Central memory CD8-positive, alpha-beta T cell (primary cell): ENCODE results near the gene DTD2.
"Not testable (repeated sequence)": the region's sequence is repeated elsewhere in the genome, so short reads cannot be mapped to it uniquely, and the experiment has no call there.

Experiments used
- ATAC-seq: fragments of 150-1000 bp; cut with Tn5 transposase; replicated peaks from 2 replicates; pipeline ENCODE4 v1.10.0; 2022; ENCODE audit warnings: mild to moderate bottlenecking, moderate FRiP score, moderate number of reproducible peaks; ENCODE audit not compliant: poor library complexity, severe bottlenecking; ENCODE audit errors: extremely low read depth
- DNase-seq, 2 donors: peaks; one replicate each; pipeline ENCODE4 v3.0.0; 2021; ENCODE audit warnings: low spot score in 2 of 2
- H3K27ac Mint-ChIP-seq: one replicate; pipeline ENCODE4 v1.8.0; 2022; ENCODE audit warnings: low read depth, mild to moderate bottlenecking, moderate library complexity, mixed read lengths
- H3K27me3 Mint-ChIP-seq: one replicate; pipeline ENCODE4 v1.8.0; 2022; ENCODE audit warnings: mixed read lengths
- H3K36me3 Mint-ChIP-seq: one replicate; pipeline ENCODE4 v1.8.0; 2022; ENCODE audit warnings: mild to moderate bottlenecking, moderate library complexity, mixed read lengths; ENCODE audit not compliant: insufficient read depth
- H3K4me1 Mint-ChIP-seq: one replicate; pipeline ENCODE4 v1.8.0; 2022; ENCODE audit warnings: mixed read lengths
- H3K4me3 Mint-ChIP-seq: one replicate; pipeline ENCODE4 v1.8.0; 2022; ENCODE audit warnings: mild to moderate bottlenecking, moderate library complexity, mixed read lengths
- H3K9me3 Mint-ChIP-seq: one replicate; pipeline ENCODE4 v1.8.0; 2022; ENCODE audit warnings: mixed read lengths

DTD2 gene

DNA sequence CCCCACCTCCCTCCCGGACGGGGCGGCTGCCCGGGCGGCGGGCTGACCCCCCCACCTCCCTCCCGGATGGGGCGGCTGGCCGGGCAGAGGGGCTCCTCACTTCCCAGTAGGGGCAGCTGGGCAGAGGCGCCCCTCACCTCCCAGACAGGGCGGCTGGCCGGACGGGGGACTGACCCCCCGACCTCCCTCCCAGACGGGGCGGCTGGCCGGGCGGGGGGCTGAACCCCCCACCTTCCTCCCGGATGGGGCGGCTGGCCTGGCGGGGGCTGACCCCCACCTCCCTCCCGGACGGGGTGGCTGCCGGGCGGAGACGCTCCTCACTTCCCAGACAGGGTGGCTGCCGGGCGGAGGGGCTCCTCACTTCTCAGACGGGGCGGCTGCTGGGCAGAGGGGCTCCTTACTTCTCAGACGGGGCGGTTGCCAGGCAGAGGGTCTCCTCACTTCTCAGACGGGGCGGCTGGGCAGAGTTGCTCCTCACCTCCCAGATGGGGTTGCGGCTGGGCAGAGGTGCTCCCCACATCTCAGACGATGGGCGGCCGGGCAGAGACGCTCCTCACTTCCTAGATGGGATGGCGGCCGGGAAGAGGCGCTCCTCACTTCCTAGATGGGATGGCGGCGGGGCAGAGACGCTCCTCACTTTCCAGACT is 20.1 kb downstream of the DTD2 start:
- H3K27ac Mint-ChIP-seq, DNase-seq, H3K4me1 Mint-ChIP-seq, H3K27me3 Mint-ChIP-seq, H3K4me3 Mint-ChIP-seq, H3K36me3 Mint-ChIP-seq, ATAC-seq, H3K9me3 Mint-ChIP-seq: not testable (repeated sequence)

DNA sequence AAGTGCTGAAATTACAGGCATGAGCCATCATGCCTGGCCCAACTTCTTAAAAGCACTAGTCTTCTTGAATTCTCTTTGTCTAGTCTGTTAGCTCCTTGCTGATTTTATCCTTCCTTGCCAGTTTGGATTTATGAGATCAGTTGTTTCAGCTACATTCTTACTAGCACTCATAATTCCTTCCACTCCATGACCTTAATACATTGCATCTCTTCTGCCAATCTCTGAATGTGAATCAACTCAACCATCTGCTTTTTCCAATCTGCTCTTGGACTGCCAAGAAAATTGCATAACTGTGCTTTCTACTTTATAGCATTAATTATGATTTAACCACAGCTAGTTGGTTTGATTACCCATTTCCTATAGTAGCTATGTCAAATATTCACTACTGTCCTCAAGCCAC is 22.0 kb downstream of the DTD2 start:
- DNase-seq: no peak
- Mint-ChIP-seq H3K9me3 (no peaks in the 10 kb centered on the region), H3K27me3 (no peaks in the 10 kb centered on the region), H3K4me3 (no peak overlapping the region), H3K36me3 (no peaks in the 10 kb centered on the region), H3K4me1 (no peaks in the 10 kb centered on the region), H3K27ac (peak overlapping the region; percentile 36)
- no peak for ATAC-seq

DNA sequence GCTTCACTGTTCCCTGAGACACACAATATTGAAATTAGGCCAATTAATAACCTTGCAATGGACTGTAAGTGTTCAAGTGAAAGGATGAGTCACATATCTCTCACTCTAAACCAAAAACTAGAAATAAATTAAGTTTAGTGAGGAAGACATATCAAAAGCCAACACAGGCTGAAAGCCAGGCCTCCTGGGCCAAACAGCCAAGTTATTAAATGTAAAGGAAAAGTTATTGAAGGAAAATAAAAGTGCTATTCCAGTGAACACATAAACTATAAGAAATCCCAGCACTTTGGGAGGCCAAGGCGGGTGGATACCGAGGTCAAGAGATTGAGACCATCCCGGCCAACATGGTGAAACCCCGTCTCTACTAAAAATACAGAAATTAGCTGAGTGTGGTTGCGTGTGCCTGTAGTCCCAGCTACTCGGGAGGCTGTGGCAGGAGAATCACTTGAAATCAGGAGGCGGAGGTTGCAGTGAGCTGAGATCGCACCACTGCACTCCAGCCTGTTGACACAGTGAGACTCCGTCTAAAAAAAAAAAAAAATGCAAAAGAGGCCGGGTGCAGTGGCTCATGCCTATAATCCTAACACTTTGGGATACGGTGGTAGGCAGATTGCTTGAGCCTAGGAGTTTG is 26.6 kb downstream of the DTD2 start:
- H3K36me3 Mint-ChIP-seq: no peaks in the 10 kb centered on the region
- H3K4me3 Mint-ChIP-seq: no peak overlapping the region
- no peak for ATAC-seq
- no peaks in the 10 kb centered on the region for H3K4me1 Mint-ChIP-seq
- H3K27ac Mint-ChIP-seq: no peak overlapping the region
- no peak for DNase-seq
- H3K27me3 Mint-ChIP-seq: no peaks in the 10 kb centered on the region
- no peaks in the 10 kb centered on the region for H3K9me3 Mint-ChIP-seq

DNA sequence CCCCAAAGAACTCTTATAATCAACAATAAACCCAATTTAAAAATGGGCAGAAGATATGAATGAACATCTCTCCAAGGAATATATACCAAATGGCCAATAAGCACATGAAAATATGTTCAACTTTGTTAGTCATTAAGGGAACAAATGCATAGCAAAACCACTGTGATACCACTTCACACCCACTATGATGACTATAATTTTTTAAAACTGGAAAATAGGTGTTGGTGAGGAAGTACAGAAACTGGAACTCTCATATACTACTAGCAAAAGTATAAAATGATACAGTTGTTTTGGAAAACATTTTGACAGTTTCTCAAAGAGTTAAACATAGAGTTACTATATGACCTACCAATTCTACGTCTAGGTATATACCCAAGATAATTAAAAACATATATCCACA is 27.5 kb downstream of the DTD2 start:
- H3K27me3 Mint-ChIP-seq: no peaks in the 10 kb centered on the region
- peaks cover 3% of the 10 kb centered on the region for H3K36me3 Mint-ChIP-seq
- no peaks in the 10 kb centered on the region for H3K4me1 Mint-ChIP-seq
- H3K27ac Mint-ChIP-seq: no peak overlapping the region
- no peak overlapping the region for H3K4me3 Mint-ChIP-seq
- DNase-seq (no peak), ATAC-seq (no peak)
- H3K9me3 Mint-ChIP-seq: no peaks in the 10 kb centered on the region

DNA sequence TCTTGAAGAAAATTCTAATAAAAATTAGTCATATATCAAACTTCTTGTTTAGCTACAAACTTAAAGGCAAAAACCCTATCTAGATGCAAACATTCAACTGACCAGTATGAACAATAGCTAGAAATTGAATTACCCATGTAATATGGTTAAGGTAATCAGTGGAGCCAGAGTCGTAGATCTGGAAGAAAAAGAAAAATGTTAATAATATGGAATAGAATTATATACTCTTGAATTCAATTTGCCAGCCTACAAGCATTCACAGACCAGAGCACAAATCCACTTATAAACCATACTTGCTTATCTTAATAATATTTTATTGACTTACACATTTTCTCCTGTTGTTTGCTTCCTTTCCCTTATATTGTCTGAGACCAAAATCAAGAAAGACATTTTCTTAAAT is 29.3 kb downstream of the DTD2 start:
- Mint-ChIP-seq H3K4me1 (no peaks in the 10 kb centered on the region), H3K4me3 (no peak overlapping the region), H3K9me3 (no peaks in the 10 kb centered on the region), H3K27me3 (no peaks in the 10 kb centered on the region), H3K27ac (no peak overlapping the region), H3K36me3 (peaks cover 3% of the 10 kb centered on the region)
- no peak for DNase-seq
- ATAC-seq: no peak

DNA sequence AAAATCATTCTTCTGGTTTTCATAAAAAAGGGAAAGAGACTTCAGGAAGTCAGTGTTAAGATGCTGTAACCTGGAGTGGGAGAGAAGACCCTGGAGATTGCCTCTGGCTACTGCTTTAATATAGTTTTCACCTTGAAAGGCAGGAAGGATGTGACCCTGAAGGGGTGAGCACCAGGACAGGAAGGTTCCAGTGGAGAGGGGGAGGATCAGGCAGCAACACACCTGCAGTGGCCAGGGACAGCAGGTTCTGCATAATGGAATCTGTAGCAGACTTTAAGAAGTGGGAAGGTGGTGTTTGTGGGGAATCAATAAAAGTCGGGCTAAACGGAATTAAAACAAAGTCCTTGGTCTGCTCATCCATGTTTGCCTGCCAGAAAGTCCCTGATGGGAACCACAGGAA is 30.6 kb downstream of the DTD2 start:
- no peak overlapping the region for H3K4me3 Mint-ChIP-seq

DNA sequence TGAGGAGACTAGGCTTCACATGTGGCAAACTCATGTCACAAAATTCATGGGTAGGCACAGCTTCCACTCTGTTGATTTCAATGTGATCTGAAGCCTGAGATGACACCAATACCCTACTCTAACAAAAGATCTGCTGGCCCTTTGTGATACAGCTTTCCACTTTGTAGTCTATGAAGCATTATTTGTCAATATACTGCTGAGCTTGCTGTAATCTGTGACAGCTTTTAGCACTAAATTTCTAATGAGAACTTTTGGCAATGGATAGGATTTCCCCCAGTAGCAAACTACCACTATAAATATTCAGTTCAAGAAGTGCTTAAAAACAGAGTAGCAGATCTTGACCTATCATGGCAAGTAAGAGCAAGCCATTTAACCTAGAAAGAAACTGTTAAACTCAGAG is 31.4 kb downstream of the DTD2 start:
- Mint-ChIP-seq H3K4me3 (no peak overlapping the region), H3K4me1 (peaks cover 6% of the 10 kb centered on the region), H3K36me3 (peaks cover 5% of the 10 kb centered on the region), H3K27ac (no peak overlapping the region), H3K9me3 (no peaks in the 10 kb centered on the region), H3K27me3 (no peaks in the 10 kb centered on the region)
- no peak for DNase-seq
- no peak for ATAC-seq

More for the DNA sequence above, 30.6 kb downstream of the DTD2 start:
- Mint-ChIP-seq H3K4me1 (no peaks in the 10 kb centered on the region), H3K27me3 (no peaks in the 10 kb centered on the region), H3K27ac (no peak overlapping the region), H3K9me3 (no peaks in the 10 kb centered on the region), H3K36me3 (peaks cover 4% of the 10 kb centered on the region)
- DNase-seq (no peak), ATAC-seq (no peak)

DNA sequence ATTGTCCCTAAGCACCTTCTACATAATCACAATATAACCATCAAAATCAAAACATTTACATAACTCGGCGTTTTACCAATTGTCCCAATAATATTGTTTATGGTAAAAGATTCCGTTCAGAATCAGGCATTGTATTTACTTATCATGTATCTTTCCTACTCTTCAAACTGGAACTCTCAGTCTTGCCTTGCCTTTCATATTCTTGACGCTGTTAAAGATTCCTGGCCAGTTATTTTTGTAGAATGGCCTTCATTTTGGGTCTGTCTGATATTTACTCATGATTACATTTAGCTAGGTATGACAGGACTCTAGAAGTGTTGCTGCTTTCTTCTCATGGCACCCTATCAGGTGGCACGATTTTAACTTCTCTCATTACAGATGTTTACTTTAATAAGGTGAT is 36.1 kb downstream of the DTD2 start:
- DNase-seq (no peak), ATAC-seq (no peak)
- Mint-ChIP-seq H3K4me1 (peaks cover 27% of the 10 kb centered on the region), H3K9me3 (no peaks in the 10 kb centered on the region), H3K27ac (peak overlapping the region; percentile 97), H3K36me3 (peaks cover 13% of the 10 kb centered on the region), H3K27me3 (no peaks in the 10 kb centered on the region), H3K4me3 (peak overlapping the region; percentile 97)

DNA sequence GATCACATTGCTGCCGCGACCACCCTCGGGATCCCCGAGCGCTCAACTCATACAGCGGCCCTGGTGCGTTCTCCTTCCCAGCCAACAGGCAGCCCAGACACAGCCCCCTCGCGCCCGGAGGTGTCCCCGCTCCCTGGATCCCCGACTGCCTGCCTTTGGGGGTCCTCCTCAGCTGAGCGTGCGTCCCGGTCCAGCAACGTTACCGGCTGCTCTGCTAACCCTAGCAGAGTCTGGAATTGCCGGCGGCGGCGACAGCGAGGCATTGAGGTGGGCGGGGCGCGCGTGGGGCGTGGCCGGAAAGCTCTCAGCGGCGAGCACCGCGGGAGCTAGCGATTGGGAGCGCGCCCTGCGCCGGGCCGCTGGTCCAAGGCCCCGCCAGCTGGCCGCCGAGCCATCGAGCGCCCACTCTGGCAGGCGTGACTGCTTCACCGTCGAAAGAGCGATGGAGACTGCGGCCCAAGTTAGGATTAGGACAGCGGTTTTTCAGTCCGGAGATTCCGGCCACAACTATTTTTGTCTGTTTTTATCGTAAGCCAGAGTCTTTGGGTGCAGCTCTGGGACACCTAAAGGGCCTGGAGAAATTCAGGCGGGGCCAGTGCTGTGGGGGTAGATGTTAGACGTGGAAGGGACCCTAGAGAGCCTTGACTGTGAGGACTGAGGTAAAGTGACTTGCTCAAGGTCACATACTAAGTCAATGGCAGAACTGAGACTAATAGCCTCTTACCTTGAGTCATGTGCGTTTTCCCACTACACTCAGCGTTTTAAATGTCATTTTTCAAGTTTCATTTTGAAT is 36.8 kb downstream of the DTD2 start, which contains the start of gene HEATR5A:
Gene HEATR5A, minus strand, starts transcription at position 232 of the 793 bp plus-strand sequence. CDS start 17,575 bp downstream, outside the sequence.
- Mint-ChIP-seq H3K4me3 (peak within 1 kb of the TSS; percentile 97), H3K9me3 (no peaks in the 10 kb centered on the region), H3K4me1 (peaks cover 27% of the 10 kb centered on the region), H3K27ac (peak within 1 kb of the TSS; percentile 97), H3K27me3 (no peaks in the 10 kb centered on the region), H3K36me3 (peaks cover 13% of the 10 kb centered on the region)
- peak; percentile 89 to 94 for DNase-seq
- ATAC-seq: peak; percentile 96

DNA sequence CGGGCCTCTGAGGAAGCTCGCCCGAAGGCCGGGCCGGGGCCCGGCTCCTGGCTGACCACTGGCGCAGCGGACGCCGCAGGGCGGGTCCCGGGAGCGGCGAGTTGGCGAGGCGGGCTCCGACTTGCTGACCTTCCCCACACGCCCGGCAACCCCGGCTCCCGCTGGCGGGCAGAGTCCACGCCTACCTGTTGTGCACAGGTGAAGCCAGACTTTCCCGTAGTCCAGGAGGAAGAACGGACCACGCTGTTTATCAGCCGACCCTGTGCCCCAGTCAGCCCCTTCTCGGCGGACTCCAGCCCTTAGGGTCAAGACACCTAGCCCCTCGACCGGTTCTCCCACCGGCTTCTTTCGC is 37.4 kb downstream of the DTD2 start:
- peak; percentile 4 for ATAC-seq
- Mint-ChIP-seq H3K9me3 (no peaks in the 10 kb centered on the region), H3K27ac (peak overlapping the region; percentile 97), H3K4me1 (peaks cover 27% of the 10 kb centered on the region), H3K4me3 (peak overlapping the region; percentile 97), H3K27me3 (no peaks in the 10 kb centered on the region), H3K36me3 (peaks cover 10% of the 10 kb centered on the region)
- no peak for DNase-seq

DNA sequence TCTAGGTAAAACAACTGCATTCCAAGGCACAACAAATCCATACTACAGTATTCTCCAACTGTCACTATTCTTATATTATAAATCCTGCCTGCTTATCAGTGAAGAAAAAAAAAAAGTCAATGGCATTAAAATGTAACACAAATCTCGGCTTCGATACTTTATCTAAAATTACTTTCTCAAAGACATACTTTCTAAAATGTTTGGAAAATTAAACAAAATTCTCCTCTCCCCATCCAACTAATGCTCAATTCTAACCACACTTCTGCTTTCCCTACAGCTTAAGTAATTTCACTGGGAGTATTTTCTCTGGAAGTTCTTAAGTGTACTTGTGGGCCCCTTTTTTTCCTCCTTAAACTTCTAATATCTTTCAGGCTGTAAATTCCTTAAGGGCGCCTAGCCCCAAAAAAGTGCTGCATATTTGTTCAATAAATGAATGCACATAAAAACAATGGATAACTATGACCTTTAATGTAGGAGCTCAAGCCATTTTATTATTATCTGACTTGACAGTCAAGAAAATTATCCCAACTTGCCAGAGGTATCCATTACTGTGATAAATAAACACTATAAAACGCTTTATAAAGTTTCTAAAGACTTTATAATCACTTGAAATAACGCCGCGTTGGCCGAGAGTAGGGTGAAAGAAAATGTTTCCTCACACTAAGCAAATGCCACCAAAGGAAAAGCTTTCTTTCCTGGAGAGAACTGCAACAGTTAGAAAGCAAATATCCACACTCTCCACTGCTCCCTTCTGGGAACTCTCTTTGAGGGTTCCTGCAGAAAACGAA is 37.9 kb downstream of the DTD2 start:
- H3K4me3 Mint-ChIP-seq: peak overlapping the region; percentile 97
- H3K9me3 Mint-ChIP-seq: no peaks in the 10 kb centered on the region
- DNase-seq (no peak), ATAC-seq (no peak)
- H3K4me1 Mint-ChIP-seq: peaks cover 28% of the 10 kb centered on the region
- H3K27ac Mint-ChIP-seq: peak overlapping the region; percentile 6
- H3K36me3 Mint-ChIP-seq: peaks cover 10% of the 10 kb centered on the region
- H3K27me3 Mint-ChIP-seq: no peaks in the 10 kb centered on the region

DNA sequence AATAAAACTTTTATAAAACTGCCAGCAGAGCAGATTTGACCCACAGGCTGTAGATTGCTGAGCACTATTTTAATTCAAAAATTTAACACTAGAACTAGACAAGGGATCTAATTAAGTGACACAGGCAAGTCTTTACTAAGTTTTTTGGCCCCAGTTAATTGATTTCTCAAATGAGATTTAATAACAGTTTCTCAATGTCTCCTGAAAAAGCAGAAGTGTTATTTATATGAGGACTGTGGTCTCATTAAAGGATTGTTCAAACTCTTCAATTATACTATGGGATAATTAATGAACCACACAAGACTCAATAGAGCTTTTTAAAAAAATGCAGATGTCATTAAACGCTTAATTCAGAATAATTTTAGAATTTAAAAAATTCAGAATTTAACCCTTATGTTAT is 38.9 kb downstream of the DTD2 start:
- H3K4me3 Mint-ChIP-seq: no peak overlapping the region
- DNase-seq (no peak), ATAC-seq (no peak)
- H3K27ac Mint-ChIP-seq: no peak overlapping the region
- no peaks in the 10 kb centered on the region for H3K9me3 Mint-ChIP-seq
- peaks cover 10% of the 10 kb centered on the region for H3K36me3 Mint-ChIP-seq
- no peaks in the 10 kb centered on the region for H3K27me3 Mint-ChIP-seq
- H3K4me1 Mint-ChIP-seq: peaks cover 34% of the 10 kb centered on the region
